NCI-H2227 (cell line): ENCODE data around the gene UTP20.
A peak's percentile ranks its signal among the peaks of the same experiment; 100 is the strongest.

Source experiments
- DNase-seq: peaks from one replicate; lab custom pipeline; 2025; ENCODE audit not compliant: unreplicated experiment; lab: John Stamatoyannopoulos, UW

UTP20 gene

DNA sequence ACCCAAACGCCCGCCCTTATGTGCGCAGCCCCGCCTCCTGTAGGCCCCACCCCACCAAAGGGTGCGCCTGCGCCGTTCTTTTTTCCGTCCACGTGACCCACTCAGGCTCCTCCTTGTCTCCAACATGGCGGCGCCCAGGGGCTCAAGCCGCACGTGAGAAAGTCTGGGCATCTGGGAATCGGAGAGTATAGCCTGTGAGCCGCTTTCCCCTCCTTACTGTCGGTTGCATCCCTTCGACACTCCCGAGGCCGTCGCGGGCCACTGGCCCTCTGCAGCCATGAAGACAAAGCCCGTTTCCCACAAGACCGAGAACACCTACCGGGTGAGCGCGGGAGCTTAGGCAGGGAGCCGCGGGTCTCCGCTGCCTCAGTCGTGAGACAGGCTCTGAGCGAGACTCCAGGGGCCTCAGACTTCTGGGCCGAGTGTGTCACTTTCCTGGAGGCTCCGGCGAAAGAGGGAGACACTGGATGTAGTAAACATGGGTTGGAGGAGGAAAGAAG, at the start of gene UTP20:
UTP20 (plus strand) TSS at position 100 of the 500 bp plus-strand sequence; CDS start at position 278, 178 bp downstream.
- DNase-seq = peak; percentile 94

GRCh38 chr12:101230547-101230946, 49.4 kb upstream of the UTP20 start:
- DNase-seq = no peak

DNA sequence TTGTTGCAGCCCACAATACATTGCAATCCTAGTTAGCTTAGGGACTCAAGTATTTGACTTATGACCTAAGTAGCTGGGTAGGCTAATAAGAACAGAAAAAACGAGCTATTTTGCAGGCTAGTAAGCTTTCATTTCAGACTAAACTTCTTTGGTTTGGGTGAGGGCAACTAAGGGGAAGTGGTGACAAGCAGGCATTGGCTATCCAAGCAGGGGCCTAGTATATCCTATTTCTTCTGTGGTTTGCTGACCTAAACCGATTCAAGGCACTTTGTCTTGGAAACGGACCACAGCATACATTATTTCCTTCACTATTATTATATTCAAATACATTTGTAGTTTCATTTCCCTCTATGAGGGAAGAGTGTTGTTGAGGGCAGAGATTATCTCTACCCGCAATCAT, 48.3 kb upstream of the UTP20 start:
- no peak for DNase-seq

- DNase-seq = no peak
These were observed 44.2 kb upstream of the UTP20 start for GRCh38 chr12:101235686-101236085.

- no peak for DNase-seq
These were observed 41.6 kb upstream of the UTP20 start for GRCh38 chr12:101238306-101238705.

DNA sequence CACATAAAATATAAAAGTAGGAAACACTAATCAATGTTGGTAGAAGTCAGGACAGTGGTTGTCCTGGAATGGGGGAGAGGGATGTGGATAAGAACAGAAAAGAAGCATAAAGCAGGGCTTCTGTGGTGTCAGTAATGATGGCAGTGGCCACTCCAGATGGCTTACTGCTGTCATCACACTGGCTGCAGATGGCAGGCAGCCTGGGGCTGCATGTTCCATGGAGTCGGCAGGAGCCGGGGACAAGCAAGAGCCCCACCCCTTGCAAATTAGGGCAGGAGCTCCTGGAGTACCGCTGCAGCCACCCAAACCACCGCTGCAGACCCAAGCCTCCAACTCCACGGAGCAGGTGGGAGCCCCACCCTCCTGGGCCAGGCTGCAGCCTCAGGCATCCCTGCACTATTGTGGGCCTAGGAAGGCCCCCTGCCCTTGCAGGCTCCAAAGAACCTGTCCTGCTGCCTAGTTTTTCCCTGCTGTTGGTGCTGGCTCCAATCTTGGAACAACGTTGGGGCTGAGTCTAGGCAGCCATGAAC, 41.0 kb upstream of the UTP20 start:
- no peak for DNase-seq

- DNase-seq = no peak
These were observed 36.8 kb upstream of the UTP20 start for GRCh38 chr12:101243074-101243473.

DNA sequence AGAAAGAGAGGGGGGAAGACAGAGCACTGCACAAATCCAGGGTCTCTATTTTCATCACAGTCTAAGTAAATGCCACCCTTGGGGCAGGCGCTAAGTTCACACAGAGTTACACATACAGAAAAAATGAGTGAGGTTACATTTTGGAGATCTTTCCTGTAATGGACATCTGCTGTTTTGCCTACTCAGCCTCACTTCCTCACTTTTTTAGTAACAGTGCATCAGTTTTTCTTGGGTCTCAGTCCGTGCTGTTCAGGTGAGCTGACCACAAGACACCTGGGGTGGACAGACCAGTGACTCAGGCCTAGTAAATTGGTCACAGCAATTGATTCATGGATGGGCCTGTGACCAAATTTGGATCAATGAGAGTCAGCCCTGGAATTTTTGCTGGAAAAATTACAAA, 36.3 kb upstream of the UTP20 start:
- DNase-seq = no peak

GRCh38 chr12:101256266-101256665, 23.6 kb upstream of the UTP20 start:
- DNase-seq = no peak

GRCh38 chr12:101257357-101257756, 22.5 kb upstream of the UTP20 start:
- no peak for DNase-seq

GRCh38 chr12:101267111-101267510, 12.8 kb upstream of the UTP20 start:
- no peak for DNase-seq

- no peak for DNase-seq
These were observed 3.5 kb upstream of the UTP20 start for GRCh38 chr12:101276433-101276832.

DNA sequence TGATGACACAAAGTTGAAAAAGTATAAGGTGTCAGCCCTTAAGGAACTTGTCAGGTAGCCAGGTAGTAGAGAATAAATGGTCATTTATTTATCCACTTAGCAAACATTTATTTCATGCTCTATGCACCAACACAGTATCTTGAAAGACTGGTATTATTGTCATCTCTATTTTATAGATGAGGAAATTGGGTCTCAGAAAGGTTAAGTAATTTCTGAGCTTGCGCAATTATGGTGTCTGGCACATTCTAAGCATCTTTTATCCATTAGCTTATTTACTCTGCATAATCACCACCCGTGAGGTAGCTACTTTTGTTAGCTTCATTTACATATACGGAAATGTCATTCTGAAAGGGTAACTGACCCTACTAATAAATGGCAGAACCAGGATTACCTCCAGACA, 2.5 kb upstream of the UTP20 start:
- no peak for DNase-seq

DNA sequence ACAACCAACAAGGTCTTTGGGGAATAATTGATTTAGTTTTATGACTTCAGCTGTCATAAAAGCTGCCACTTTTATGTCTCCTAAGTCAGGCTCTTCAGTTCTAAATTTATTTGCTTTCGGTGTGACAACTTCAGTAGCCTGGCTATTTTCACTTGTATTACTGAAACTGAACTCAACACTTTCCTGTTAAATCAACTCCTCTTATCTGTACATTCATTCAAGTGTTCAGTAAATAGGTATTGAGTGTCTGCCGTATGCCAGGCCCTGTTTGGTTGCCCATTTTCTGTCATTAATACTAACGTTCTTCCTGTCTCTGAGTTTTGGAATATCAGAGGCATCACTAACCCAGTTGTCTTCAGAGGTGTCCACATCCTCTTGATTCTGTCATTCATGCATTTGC, 7.5 kb downstream of the UTP20 start:
- DNase-seq = no peak

- no peak for DNase-seq
These were observed 17.8 kb downstream of the UTP20 start for GRCh38 chr12:101297661-101298060.

GRCh38 chr12:101298426-101298825, 18.5 kb downstream of the UTP20 start:
- no peak for DNase-seq

DNA sequence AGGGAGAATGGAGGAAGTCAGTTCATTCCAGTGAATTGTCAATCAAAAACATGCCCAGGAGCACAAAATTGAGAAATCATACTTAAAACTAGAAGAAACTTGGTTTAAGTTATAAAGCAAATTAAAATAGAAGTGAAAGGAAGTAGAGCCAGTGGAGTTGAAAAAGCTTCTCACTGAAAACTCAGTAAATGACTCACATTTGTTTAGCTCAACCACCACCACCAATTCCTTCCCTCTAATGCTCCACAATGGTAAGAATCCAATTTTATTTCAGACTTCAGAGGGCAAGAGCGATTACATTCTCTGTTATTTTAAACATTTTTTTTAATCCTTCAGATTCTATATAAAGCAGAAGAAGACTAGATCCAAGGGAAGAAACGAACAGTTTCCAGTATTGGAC, 19.4 kb downstream of the UTP20 start:
- DNase-seq = no peak

- DNase-seq = no peak
These were observed 20.0 kb downstream of the UTP20 start for GRCh38 chr12:101299931-101300330.

DNA sequence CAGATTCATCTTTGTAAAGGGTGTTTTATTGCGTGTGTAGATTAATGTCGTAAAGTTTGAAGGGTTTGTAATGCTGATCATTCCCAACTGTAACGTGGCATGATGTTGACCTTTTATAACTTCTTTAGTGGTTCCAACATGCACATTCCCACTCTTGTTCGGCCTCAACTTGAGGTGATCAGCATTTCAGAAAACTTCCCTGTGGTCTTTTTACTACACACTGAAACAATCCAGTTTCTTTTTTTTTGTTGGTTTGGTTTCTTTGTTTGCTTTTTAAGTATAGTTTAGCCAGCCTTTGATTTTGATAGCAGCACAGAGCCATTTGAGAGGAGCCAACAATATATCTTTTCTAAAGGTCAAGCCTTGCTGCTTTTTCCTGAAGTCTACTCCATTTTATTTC, 22.8 kb downstream of the UTP20 start:
- no peak for DNase-seq

DNA sequence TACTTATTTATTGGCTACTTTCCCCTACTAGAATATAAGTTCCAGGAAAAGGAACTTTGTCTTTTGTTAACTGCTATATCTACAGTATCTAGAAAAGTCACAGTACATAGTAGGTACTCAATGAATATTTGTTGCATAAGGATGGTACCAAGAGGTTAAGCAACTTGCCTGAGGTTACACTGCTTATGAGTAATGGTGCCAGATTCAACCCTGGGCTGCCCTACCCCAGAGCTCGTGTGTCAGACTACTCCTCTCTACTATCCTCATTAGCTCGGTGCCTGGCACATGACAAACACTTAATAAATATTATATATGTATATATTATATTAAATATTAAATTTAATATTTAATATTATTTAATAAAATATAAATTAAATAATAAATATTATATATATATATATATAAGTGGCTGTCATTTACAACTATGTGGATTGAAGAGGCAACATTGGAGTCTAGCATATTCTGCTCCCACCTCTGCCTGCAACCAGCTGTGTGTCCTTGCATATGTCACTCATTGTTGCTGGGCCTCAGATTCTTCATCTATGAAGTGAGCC, 25.4 kb downstream of the UTP20 start:
- DNase-seq = no peak

DNA sequence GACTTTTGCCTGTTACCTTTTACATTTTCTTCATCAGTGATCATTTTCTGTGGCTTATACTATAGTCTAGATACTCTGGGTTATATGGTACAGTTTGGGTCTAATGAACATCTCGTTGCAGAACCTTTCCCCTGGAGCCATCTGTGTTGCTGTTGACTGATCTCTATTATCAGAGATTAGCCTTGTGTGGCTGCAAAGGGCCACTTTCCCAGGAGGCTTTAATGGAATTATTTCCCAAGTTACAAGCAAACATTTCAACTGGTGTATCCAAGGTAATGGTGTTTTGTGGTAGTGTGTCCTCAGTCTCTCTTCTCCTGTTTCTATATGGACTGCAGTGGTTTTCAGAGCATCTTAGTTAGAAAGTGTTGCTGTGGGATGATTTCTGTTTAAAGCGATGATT, 25.9 kb downstream of the UTP20 start:
- no peak for DNase-seq

- no peak for DNase-seq
These were observed 42.6 kb downstream of the UTP20 start for GRCh38 chr12:101322480-101322879.

- no peak for DNase-seq
These were observed 43.4 kb downstream of the UTP20 start for GRCh38 chr12:101323255-101323654.
